K562 (cell line): ENCODE data around the gene CDC37. TPM values are rescaled to one million over a fixed set of nuclear protein-coding genes. Genes with fewer than 3 reads are reported as not detected.

Experiments used
- CREBBP ChIP-seq: IDR thresholded peaks from one replicate; pipeline ENCODE4 v1.6.1; 2012; ENCODE audit warnings: low read depth, mild to moderate bottlenecking, control low read depth, inconsistent platforms, low read length
- CREM ChIP-seq: IDR thresholded peaks from 2 replicates; pipeline ENCODE4 v1.6.1; 2014; ENCODE audit warnings: antibody characterized with exemption, low read depth
- DPF2 ChIP-seq: fragments of 450-650 bp; IDR thresholded peaks from 2 replicates; pipeline ENCODE4 v1.6.1; 2016
- ETS2 ChIP-seq: IDR thresholded peaks from 2 replicates; pipeline ENCODE4 v1.6.1; 2016; ENCODE audit warnings: borderline replicate concordance, missing genetic modification characterization, mild to moderate bottlenecking, moderate library complexity, missing compliant biosample characterization; ENCODE audit not compliant: poor library complexity, severe bottlenecking
- GABPB1 ChIP-seq: sonication (generic); formaldehyde crosslinking; IDR thresholded peaks from 2 replicates; pipeline ENCODE4 v1.8.0; 2022; ENCODE audit warnings: mild to moderate bottlenecking, missing genetic modification reagents
- HEY1 ChIP-seq: fragments of 250-450 bp; sonication (Bioruptor Pico); IDR thresholded peaks from 2 replicates; pipeline ENCODE4 v1.5.0; 2020; ENCODE audit warnings: mild to moderate bottlenecking, moderate library complexity, borderline replicate concordance
- NRF1 ChIP-seq, 2 experiments: fragments of 450-650 bp; IDR thresholded peaks in 1 of 2; conservative IDR thresholded peaks in 1 of 2; 2 replicates each; pipeline ENCODE4 v1.6.1; 2014; ENCODE audit warnings: mild to moderate bottlenecking in 2 of 2
- SMAD4 ChIP-seq: fragments of 250-450 bp; sonication (Bioruptor Pico); conservative IDR thresholded peaks from 2 replicates; pipeline ENCODE4 v1.8.0; 2021; ENCODE audit warnings: inconsistent platforms, mild to moderate bottlenecking, moderate library complexity
- TEAD1 ChIP-seq, 2 experiments: fragments of 450-650 bp in 1 of 2; sonication (generic) in 1 of 2; formaldehyde crosslinking; IDR thresholded peaks; 2 replicates each; pipeline versions ENCODE4 v1.4.0 to v1.8.0; 2020 to 2022; ENCODE audit warnings: mild to moderate bottlenecking in 2 of 2, missing genetic modification reagents in 1 of 2
- ZKSCAN8 ChIP-seq: fragments of 200-800 bp; sonication (Bioruptor generic); IDR thresholded peaks from 2 replicates; pipeline ENCODE4 v1.6.1; 2016; ENCODE audit warnings: missing genetic modification characterization, missing compliant biosample characterization
- ZNF583 ChIP-seq: fragments of 250-450 bp; sonication (Bioruptor Pico); IDR thresholded peaks from 2 replicates; pipeline ENCODE4 v1.4.0; 2020
- ZNF707 ChIP-seq: fragments of 250-450 bp; sonication (Bioruptor Pico); conservative IDR thresholded peaks from 2 replicates; pipeline ENCODE4 v1.8.0; 2022; ENCODE audit warnings: inconsistent platforms, mild to moderate bottlenecking, moderate library complexity
- polyA plus RNA-seq, 8 experiments: library from polyadenylated mRNA; depleted of rRNA in 4 of 8; stranded (reverse) in 5 of 8; unstranded in 3 of 8; fragments of >200 nt; fragmentation: Nextera tagmentation in 2 of 8; fragmentation: Illumina TruSeq in 1 of 8; extraction: Ambion mirVana in 2 of 8; extraction: Trizol in 1 of 8; gene quantifications; 2 replicates each; pipeline versions ENCODE4 v1.2.1 to v1.2.3, GENCODE V29; 2011 to 2014; ENCODE audit warnings: inconsistent platforms in 1 of 8, missing spikeins in 1 of 8
- total RNA-seq, 7 experiments: library from RNA; depleted of rRNA in 6 of 7; stranded (reverse); fragments of >200 nt in 6 of 7; fragmentation: Illumina TruSeq in 2 of 7; extraction: Trizol in 2 of 7; gene quantifications; 2 replicates each; pipeline versions ENCODE4 v1.2.1 to v1.2.3, GENCODE V29; 2011 to 2021; ENCODE audit warnings: low replicate concordance in 1 of 7
- TF ChIP-seq, protein P1 (sequence below): sonication (generic); formaldehyde crosslinking; IDR thresholded peaks from 2 replicates; pipeline ENCODE4 v1.8.0; 2023; ENCODE audit warnings: missing genetic modification reagents, mild to moderate bottlenecking, borderline replicate concordance
- TF ChIP-seq, protein P2 (sequence below): fragments of 450-650 bp; conservative IDR thresholded peaks from 2 replicates; pipeline ENCODE4 v1.6.1; 2016; ENCODE audit warnings: missing genetic modification characterization, low read depth, mild to moderate bottlenecking, control low read depth, missing compliant biosample characterization
- TF ChIP-seq, protein P3 (sequence below): fragments of 250-450 bp; sonication (Bioruptor Pico); IDR thresholded peaks from 2 replicates; pipeline ENCODE4 v1.8.0; 2021; ENCODE audit warnings: borderline replicate concordance, mild to moderate bottlenecking, moderate library complexity; ENCODE audit not compliant: poor library complexity, severe bottlenecking
- TF ChIP-seq, protein P4 (sequence below): fragments of 450-650 bp; IDR thresholded peaks from 2 replicates; pipeline ENCODE4 v1.6.1; 2016; ENCODE audit warnings: missing biosample characterization, missing genetic modification characterization
- TF ChIP-seq, protein P5 (sequence below): fragments of 250-450 bp; sonication (Bioruptor Pico); IDR thresholded peaks from 2 replicates; pipeline ENCODE4 v1.5.0; 2020; ENCODE audit warnings: mild to moderate bottlenecking

CDC37 gene
- total and polyA plus RNA-seq, 9 of the 15 experiments (the other 6 are each of a cell fraction or from before 2014, with no cell fraction given) = 6.6 to 538 (median 227) TPM

DNA sequence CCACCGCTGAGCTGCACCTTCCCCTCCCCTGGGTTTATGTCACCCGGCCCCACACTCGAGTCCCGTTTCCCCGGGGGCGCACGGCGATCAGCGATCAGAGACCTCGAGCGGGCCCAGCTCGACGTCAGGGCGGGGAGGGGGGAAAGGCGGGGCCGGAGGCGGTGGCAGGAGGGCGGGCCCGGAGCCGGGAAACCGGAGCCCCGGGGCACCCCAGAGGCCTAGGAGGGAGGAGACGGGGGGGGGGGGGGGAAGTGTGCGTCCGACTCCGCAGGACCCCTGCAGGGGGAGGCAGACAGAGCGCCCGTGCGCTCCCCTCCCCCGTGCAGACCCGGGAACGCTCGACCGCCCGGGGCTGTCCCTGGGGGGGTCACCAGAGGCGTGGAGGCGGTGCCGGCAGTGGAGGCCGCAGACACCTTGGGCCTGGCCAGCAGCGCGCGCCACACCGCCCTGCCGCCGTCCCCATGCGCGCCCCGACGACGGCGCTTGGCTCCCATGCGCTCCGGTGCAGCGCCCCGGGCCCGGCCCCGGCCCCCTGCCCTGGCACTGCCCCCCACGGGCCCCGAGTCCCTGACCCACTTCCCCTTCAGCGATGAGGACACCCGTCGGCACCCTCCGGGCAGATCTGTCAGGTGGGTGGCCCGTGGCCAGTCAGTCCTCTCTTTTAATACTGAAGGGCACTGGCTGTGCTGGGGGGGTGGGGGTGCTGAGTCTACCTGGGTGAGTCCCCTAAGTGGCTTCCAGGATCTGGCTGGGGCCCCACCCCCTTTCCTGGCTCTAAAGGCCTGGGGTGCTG is 28.8 kb upstream of the CDC37 start (continued):
- TF ChIP-seq, protein P1, sequence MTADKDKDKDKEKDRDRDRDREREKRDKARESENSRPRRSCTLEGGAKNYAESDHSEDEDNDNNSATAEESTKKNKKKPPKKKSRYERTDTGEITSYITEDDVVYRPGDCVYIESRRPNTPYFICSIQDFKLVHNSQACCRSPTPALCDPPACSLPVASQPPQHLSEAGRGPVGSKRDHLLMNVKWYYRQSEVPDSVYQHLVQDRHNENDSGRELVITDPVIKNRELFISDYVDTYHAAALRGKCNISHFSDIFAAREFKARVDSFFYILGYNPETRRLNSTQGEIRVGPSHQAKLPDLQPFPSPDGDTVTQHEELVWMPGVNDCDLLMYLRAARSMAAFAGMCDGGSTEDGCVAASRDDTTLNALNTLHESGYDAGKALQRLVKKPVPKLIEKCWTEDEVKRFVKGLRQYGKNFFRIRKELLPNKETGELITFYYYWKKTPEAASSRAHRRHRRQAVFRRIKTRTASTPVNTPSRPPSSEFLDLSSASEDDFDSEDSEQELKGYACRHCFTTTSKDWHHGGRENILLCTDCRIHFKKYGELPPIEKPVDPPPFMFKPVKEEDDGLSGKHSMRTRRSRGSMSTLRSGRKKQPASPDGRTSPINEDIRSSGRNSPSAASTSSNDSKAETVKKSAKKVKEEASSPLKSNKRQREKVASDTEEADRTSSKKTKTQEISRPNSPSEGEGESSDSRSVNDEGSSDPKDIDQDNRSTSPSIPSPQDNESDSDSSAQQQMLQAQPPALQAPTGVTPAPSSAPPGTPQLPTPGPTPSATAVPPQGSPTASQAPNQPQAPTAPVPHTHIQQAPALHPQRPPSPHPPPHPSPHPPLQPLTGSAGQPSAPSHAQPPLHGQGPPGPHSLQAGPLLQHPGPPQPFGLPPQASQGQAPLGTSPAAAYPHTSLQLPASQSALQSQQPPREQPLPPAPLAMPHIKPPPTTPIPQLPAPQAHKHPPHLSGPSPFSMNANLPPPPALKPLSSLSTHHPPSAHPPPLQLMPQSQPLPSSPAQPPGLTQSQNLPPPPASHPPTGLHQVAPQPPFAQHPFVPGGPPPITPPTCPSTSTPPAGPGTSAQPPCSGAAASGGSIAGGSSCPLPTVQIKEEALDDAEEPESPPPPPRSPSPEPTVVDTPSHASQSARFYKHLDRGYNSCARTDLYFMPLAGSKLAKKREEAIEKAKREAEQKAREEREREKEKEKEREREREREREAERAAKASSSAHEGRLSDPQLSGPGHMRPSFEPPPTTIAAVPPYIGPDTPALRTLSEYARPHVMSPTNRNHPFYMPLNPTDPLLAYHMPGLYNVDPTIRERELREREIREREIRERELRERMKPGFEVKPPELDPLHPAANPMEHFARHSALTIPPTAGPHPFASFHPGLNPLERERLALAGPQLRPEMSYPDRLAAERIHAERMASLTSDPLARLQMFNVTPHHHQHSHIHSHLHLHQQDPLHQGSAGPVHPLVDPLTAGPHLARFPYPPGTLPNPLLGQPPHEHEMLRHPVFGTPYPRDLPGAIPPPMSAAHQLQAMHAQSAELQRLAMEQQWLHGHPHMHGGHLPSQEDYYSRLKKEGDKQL (CRISPR knock-in tag) = no peak
- TF ChIP-seq DPF2 (no peak), ZNF583 (CRISPR knock-in tag) (no peak), CREBBP (no peak), ETS2 (tag) (no peak), TEAD1 (CRISPR knock-in tag; IDR thresholded peaks at IDR 0.05) (no peak), ZKSCAN8 (CRISPR knock-in tag) (no peak), CREM (peak; percentile 75), NRF1 (conservative IDR thresholded peaks at IDR 0.05 in 1 of 2, IDR thresholded peaks at IDR 0.05 in 1 of 2) (no peak; a peak in 3 of 4 replicates), SMAD4 (CRISPR knock-in tag) (peak; percentile 38; the same call in 1 of the 2 replicates), GABPB1 (CRISPR knock-in tag) (no peak; the same call in 1 of the 2 replicates), ZNF707 (CRISPR knock-in tag) (no peak), HEY1 (CRISPR knock-in tag) (no peak)
- TF ChIP-seq, protein P2, sequence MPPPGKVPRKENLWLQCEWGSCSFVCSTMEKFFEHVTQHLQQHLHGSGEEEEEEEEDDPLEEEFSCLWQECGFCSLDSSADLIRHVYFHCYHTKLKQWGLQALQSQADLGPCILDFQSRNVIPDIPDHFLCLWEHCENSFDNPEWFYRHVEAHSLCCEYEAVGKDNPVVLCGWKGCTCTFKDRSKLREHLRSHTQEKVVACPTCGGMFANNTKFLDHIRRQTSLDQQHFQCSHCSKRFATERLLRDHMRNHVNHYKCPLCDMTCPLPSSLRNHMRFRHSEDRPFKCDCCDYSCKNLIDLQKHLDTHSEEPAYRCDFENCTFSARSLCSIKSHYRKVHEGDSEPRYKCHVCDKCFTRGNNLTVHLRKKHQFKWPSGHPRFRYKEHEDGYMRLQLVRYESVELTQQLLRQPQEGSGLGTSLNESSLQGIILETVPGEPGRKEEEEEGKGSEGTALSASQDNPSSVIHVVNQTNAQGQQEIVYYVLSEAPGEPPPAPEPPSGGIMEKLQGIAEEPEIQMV (tag) = no peak
- TF ChIP-seq, protein P3, sequence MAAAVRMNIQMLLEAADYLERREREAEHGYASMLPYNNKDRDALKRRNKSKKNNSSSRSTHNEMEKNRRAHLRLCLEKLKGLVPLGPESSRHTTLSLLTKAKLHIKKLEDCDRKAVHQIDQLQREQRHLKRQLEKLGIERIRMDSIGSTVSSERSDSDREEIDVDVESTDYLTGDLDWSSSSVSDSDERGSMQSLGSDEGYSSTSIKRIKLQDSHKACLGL (CRISPR knock-in tag) = no peak
- TF ChIP-seq, protein P4, sequence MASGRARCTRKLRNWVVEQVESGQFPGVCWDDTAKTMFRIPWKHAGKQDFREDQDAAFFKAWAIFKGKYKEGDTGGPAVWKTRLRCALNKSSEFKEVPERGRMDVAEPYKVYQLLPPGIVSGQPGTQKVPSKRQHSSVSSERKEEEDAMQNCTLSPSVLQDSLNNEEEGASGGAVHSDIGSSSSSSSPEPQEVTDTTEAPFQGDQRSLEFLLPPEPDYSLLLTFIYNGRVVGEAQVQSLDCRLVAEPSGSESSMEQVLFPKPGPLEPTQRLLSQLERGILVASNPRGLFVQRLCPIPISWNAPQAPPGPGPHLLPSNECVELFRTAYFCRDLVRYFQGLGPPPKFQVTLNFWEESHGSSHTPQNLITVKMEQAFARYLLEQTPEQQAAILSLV (tag) = no peak
- TF ChIP-seq, protein P5, sequence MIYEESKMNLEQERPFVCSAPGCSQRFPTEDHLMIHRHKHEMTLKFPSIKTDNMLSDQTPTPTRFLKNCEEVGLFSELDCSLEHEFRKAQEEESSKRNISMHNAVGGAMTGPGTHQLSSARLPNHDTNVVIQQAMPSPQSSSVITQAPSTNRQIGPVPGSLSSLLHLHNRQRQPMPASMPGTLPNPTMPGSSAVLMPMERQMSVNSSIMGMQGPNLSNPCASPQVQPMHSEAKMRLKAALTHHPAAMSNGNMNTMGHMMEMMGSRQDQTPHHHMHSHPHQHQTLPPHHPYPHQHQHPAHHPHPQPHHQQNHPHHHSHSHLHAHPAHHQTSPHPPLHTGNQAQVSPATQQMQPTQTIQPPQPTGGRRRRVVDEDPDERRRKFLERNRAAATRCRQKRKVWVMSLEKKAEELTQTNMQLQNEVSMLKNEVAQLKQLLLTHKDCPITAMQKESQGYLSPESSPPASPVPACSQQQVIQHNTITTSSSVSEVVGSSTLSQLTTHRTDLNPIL = no peak
